IMR-90 (cell line): ENCODE data around the gene CGB7. TPM values are rescaled to one million over a fixed set of nuclear protein-coding genes. Genes with fewer than 3 reads are reported as not detected.

Experiments
- ATAC-seq: fragments of 200-7000 bp; cut with Tn5 transposase; 2 replicates; pipeline ENCODE4 v1.9.1; 2020; ENCODE audit warnings: low read depth, mild to moderate bottlenecking, moderate library complexity
- BruUV-seq: library from RNA; stranded (reverse); fragments of 400-500 nt; replicated peaks from 2 replicates; lab custom pipeline; 2021; lab: Mats Ljungman, UMichigan
- CTCF ChIA-PET: fragments of 300-600 bp; formaldehyde crosslinking; extraction: SDS; loops from one replicate; lab custom pipeline; 2021; ENCODE audit warnings: antibody characterized with exemption; lab: Yijun Ruan, JAX
- POLR2A ChIA-PET: fragments of 300-600 bp; sonication (Branson Sonifier 250); formaldehyde crosslinking; loops from one replicate; lab custom pipeline; 2022; ENCODE audit warnings: antibody characterized with exemption; ENCODE audit not compliant: unreplicated experiment; lab: Charles Lee
- DNase-seq: peaks from one replicate; pipeline ENCODE4 v3.0.0; 2013
- H2AFZ ChIP-seq: replicated peaks from 2 replicates; pipeline ENCODE3; 2013; ENCODE audit warnings: low read length, mild to moderate bottlenecking; ENCODE audit not compliant: poor library complexity
- H2AK5ac ChIP-seq: 2 replicates; pipeline ENCODE4 v1.6.1; 2013; ENCODE audit warnings: low read depth, low read length, inconsistent platforms
- H2AK9ac ChIP-seq: replicated peaks from 2 replicates; pipeline ENCODE3; 2013; ENCODE audit warnings: mild to moderate bottlenecking, low read depth, low read length, moderate library complexity; ENCODE audit not compliant: poor library complexity
- H2BK120ac ChIP-seq: 2 replicates; pipeline ENCODE4 v1.6.1; 2013; ENCODE audit warnings: low read depth, low read length, inconsistent platforms
- H2BK15ac ChIP-seq: 3 replicates; pipeline ENCODE4 v1.6.1; 2013; ENCODE audit warnings: low read depth, low read length, inconsistent platforms
- H2BK20ac ChIP-seq: 2 replicates; pipeline ENCODE4 v1.6.1; 2013; ENCODE audit warnings: low read depth, mild to moderate bottlenecking, inconsistent platforms, low read length, moderate library complexity
- H2BK5ac ChIP-seq: 2 replicates; pipeline ENCODE4 v1.6.1; 2013; ENCODE audit warnings: mild to moderate bottlenecking, low read depth, low read length, inconsistent platforms; ENCODE audit not compliant: poor library complexity, severe bottlenecking
- H3K14ac ChIP-seq: replicated peaks from 2 replicates; pipeline ENCODE4 v1.6.1; 2013; ENCODE audit warnings: low read depth, low read length, inconsistent platforms
- H3K18ac ChIP-seq: 2 replicates; pipeline ENCODE4 v1.6.1; 2013; ENCODE audit warnings: low read depth, low read length, control low read depth
- H3K23ac ChIP-seq: 2 replicates; pipeline ENCODE4 v1.6.1; 2013; ENCODE audit warnings: low read depth, low read length, inconsistent platforms
- H3K27ac ChIP-seq: 2 replicates; pipeline ENCODE4 v1.5.1; 2013; ENCODE audit warnings: mild to moderate bottlenecking, control low read depth, low read length; ENCODE audit not compliant: insufficient read depth
- H3K27me3 ChIP-seq: 2 replicates; pipeline ENCODE4 v1.6.1; 2013; ENCODE audit warnings: low read length; ENCODE audit not compliant: control insufficient read depth, insufficient read depth
- H3K36me3 ChIP-seq: 2 replicates; pipeline ENCODE4 v1.6.1; 2013; ENCODE audit warnings: low read length, mixed read lengths; ENCODE audit not compliant: control insufficient read depth, insufficient read depth
- H3K4ac ChIP-seq: 2 replicates; pipeline ENCODE4 v1.6.1; 2013; ENCODE audit warnings: low read depth, low read length, inconsistent platforms
- H3K4me1 ChIP-seq: 2 replicates; pipeline ENCODE4 v1.6.1; 2013; ENCODE audit warnings: low read length, mixed read lengths; ENCODE audit not compliant: control insufficient read depth, insufficient read depth
- H3K4me2 ChIP-seq: 2 replicates; pipeline ENCODE4 v1.6.1; 2013; ENCODE audit warnings: low read depth, mild to moderate bottlenecking, control low read depth, low read length, moderate library complexity
- H3K4me3 ChIP-seq: 2 replicates; pipeline ENCODE4 v1.5.1; 2013; ENCODE audit warnings: low read depth, mild to moderate bottlenecking, control low read depth, low read length, moderate library complexity; ENCODE audit not compliant: insufficient read depth
- H3K56ac ChIP-seq: 2 replicates; pipeline ENCODE4 v1.6.1; 2013; ENCODE audit warnings: low read length, inconsistent platforms; ENCODE audit not compliant: insufficient read depth; ENCODE audit errors: extremely low read depth
- H3K79me1 ChIP-seq, 2 experiments: 2 replicates each; pipeline ENCODE4 v1.6.1; 2013; ENCODE audit warnings: low read length in 2 of 2, inconsistent platforms in 1 of 2, low read depth in 1 of 2
- H3K9ac ChIP-seq: 2 replicates; pipeline ENCODE4 v1.6.1; 2013; ENCODE audit warnings: low read depth, low read length, control low read depth
- H3K9me1 ChIP-seq: 2 replicates; pipeline ENCODE4 v1.6.1; 2013; ENCODE audit warnings: low read length, inconsistent platforms; ENCODE audit not compliant: insufficient read depth
- H3K9me3 ChIP-seq: 2 replicates; pipeline ENCODE4 v1.6.1; 2013; ENCODE audit warnings: low read length; ENCODE audit not compliant: control insufficient read depth, insufficient read depth
- H4K20me1 ChIP-seq: 2 replicates; pipeline ENCODE4 v1.6.1; 2013; ENCODE audit warnings: low read length, inconsistent platforms; ENCODE audit not compliant: insufficient read depth
- H4K5ac ChIP-seq: 2 replicates; pipeline ENCODE4 v1.6.1; 2013; ENCODE audit warnings: mild to moderate bottlenecking, low read depth, low read length, control low read depth
- H4K8ac ChIP-seq, 2 experiments: 2 replicates each; pipeline ENCODE4 v1.6.1; 2013; ENCODE audit warnings: low read depth in 2 of 2, low read length in 2 of 2, control low read depth in 1 of 2, inconsistent platforms in 1 of 2
- H4K91ac ChIP-seq: 2 replicates; pipeline ENCODE4 v1.6.1; 2013; ENCODE audit warnings: low read depth, low read length, inconsistent platforms; ENCODE audit not compliant: insufficient read depth
- MAZ ChIP-seq: IDR thresholded peaks from 2 replicates; pipeline ENCODE4 v1.6.1; 2012; ENCODE audit warnings: low read depth, mild to moderate bottlenecking, low read length, improper control_type of control experiment, moderate library complexity, borderline replicate concordance
- WGBS, 2 experiments: methylation state at CpG; one replicate each; pipeline versions ENCODE4 v1.1.5 to v1.1.7; 2013; ENCODE audit warnings: missing lambda C conversion rate in 2 of 2; ENCODE audit not compliant: insufficient read length in 1 of 2; ENCODE audit errors: extremely low coverage in 2 of 2; 5-methylcytosine and 5-hydroxymethylcytosine counted together
- dilution Hi-C: fragments of 300-500 bp; cut with HindIII; formaldehyde crosslinking; loops from one replicate; pipeline ENCODE4 v1.14.3; 2018; ENCODE audit warnings: low sequenced_read_pairs; ENCODE audit not compliant: unreplicated experiment
- in situ Hi-C: fragments of 300-500 bp; cut with MboI; formaldehyde crosslinking; loops from 3 replicates; pipeline ENCODE4 v1.14.3; 2019; ENCODE audit warnings: low sequenced_read_pairs, inconsistent platforms, mixed read lengths
- intact Hi-C: fragments of 100-400 bp; cut with micrococcal nuclease; formaldehyde crosslinking; loops from 2 replicates; pipeline ENCODE4 v1.10.0; 2022
- polyA plus RNA-seq, 3 experiments: library from polyadenylated mRNA; depleted of rRNA; stranded (reverse); fragments of >200 nt; gene quantifications; 2 replicates each; pipeline ENCODE4 v1.2.3, GENCODE V29; 2012; ENCODE audit warnings: low replicate concordance in 1 of 3
- total RNA-seq: library from RNA; depleted of rRNA; stranded (reverse); fragments of >200 nt; gene quantifications from 2 replicates; pipeline ENCODE4 v1.2.3, GENCODE V29; 2012
- TF ChIP-seq, protein P1 (sequence below): conservative IDR thresholded peaks from 2 replicates; pipeline ENCODE4 v1.5.1; 2012; ENCODE audit warnings: mild to moderate bottlenecking, low read depth, low read length, improper control_type of control experiment

CGB7 gene
- total and polyA plus RNA-seq, 2 of the 4 experiments (the other 2 are of a cell fraction): 1.7 TPM; not detected in 1

DNA sequence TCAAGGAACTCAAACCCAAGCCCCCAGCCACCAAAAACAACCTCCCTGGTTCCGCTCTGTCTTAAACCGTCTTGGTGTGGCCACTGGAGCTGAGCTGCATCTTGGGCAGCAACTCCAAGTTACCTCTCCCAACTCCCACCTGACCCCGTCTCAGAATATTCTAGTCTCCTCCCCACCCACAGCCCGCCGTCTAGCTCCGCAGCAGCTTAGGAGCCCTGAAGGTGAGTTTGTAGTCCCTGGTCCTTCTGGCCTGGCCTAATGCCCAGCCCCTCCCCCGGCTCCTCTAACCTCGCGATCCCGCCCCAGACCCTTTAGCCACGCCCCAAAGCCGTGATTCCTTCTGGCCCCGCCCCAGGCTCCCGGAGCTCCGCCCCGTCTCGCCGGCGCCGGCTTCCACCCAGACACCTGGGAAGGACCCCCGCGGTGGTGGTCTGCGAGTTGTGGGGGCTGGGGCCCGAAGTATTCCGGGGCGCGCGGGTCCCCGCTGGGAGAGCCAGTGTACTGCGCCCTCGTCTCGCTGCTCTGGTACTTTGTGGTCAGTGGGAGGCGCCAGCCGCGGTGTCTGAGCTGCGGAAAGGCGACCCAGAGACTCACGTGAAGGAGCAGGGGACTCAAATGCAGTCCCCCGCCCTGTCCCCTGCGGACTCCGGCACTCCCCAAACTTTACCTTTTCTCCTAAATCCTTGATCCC, 38.2 kb downstream of the CGB7 start:
- dilution Hi-C loops: no loop called here
- WGBS, 2 experiments: 21% methylated on average over 17 of the region's 41 CpGs; no CpG with 5 or more reads in 1 of the 2 experiments
- Histone ChIP-seq H3K4me1 (peaks cover 5% of the 10 kb centered on the region; the same call in 1 of the 2 replicates), H2BK20ac (no peak overlapping the region), H3K4ac (no peak overlapping the region), H3K23ac (no peak overlapping the region), H3K27ac (no peak overlapping the region), H4K5ac (no peak overlapping the region; the same call in 1 of the 2 replicates), H4K8ac (peak overlapping the region in 1 of 2 experiments; percentile 55; a peak in 1 of 4 replicates), H2BK15ac (no peak overlapping the region), H3K79me1 (no peaks in the 10 kb centered on the region; a peak in 1 of 4 replicates), H2AK9ac (peak overlapping the region; percentile 94), H4K20me1 (no peaks in the 10 kb centered on the region), H3K4me2 (peak overlapping the region; percentile 59), H3K56ac (no peak overlapping the region), H3K14ac (no peak overlapping the region), H3K9me1 (0 out of 2 replicates have a peak, but pooled peaks cover 3% of the 10 kb centered on the region), H3K9me3 (no peaks in the 10 kb centered on the region), H3K36me3 (peaks cover 17% of the 10 kb centered on the region), H2AK5ac (no peak overlapping the region), H3K27me3 (peaks cover 2% of the 10 kb centered on the region; the same call in 1 of the 2 replicates), H3K4me3 (peak overlapping the region; percentile 51), H3K18ac (no peak overlapping the region), H3K9ac (no peak overlapping the region), H2BK120ac (0 out of 2 replicates have a peak overlapping the region, but pooled peaks have one; percentile 15), H2BK5ac (no peak overlapping the region), H2AFZ (peak overlapping the region; percentile 82), H4K91ac (peak overlapping the region; percentile 37; the same call in 1 of the 2 replicates)
- TF ChIP-seq, protein P1, sequence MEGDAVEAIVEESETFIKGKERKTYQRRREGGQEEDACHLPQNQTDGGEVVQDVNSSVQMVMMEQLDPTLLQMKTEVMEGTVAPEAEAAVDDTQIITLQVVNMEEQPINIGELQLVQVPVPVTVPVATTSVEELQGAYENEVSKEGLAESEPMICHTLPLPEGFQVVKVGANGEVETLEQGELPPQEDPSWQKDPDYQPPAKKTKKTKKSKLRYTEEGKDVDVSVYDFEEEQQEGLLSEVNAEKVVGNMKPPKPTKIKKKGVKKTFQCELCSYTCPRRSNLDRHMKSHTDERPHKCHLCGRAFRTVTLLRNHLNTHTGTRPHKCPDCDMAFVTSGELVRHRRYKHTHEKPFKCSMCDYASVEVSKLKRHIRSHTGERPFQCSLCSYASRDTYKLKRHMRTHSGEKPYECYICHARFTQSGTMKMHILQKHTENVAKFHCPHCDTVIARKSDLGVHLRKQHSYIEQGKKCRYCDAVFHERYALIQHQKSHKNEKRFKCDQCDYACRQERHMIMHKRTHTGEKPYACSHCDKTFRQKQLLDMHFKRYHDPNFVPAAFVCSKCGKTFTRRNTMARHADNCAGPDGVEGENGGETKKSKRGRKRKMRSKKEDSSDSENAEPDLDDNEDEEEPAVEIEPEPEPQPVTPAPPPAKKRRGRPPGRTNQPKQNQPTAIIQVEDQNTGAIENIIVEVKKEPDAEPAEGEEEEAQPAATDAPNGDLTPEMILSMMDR: peak; percentile 27
- TF ChIP-seq MAZ: no peak
- no TSS peak for BruUV-seq
- ChIA-PET CTCF (interaction anchor here (1.6 kb wide), 1 partner anchor 20 kb away, joined by 3 read pairs; no protein-coding TSS in a partner anchor), POLR2A (no interaction called here)
- in situ Hi-C loops: no loop called here
- DNase-seq: peak; percentile 17
- intact Hi-C loops: no loop called here
- peak; percentile 30 for ATAC-seq
